ENCODE results near the gene GDPD4. TPM values are rescaled to one million over a fixed set of nuclear protein-coding genes. Genes with fewer than 3 reads are reported as not detected.

The GDPD4 gene
- total RNA-seq, 2 donors from 2014 or later: not detected

GRCh38 chr11:77316733-77317342, 15.4 kb upstream of the GDPD4 start:
- H3K9me3 Mint-ChIP-seq: no peaks in the 10 kb centered on the region
- no peak overlapping the region for H3K27ac Mint-ChIP-seq
- Histone ChIP-seq H3K4me3 (ENCODE audit: low read length) (no peak overlapping the region), H3K9ac (ENCODE audit: extremely low read depth, low read length, poor library complexity, severe bottlenecking) (no peak overlapping the region), H3K36me3 (ENCODE audit: control insufficient read depth, insufficient read depth, low read length) (peaks cover 7% of the 10 kb centered on the region), H3K27ac (ENCODE audit: low read depth, low read length) (no peak overlapping the region), H3K4me1 (ENCODE audit: control insufficient read depth, insufficient read depth, low read length) (no peaks in the 10 kb centered on the region), H3K9me3 (ENCODE audit: control insufficient read depth, low read length) (no peaks in the 10 kb centered on the region), H3K27me3 (ENCODE audit: control insufficient read depth, insufficient read depth, low read length, poor library complexity, severe bottlenecking) (no peaks in the 10 kb centered on the region)
- peaks cover 4% of the 10 kb centered on the region for H3K4me1 Mint-ChIP-seq
- no peak for TF ChIP-seq CTCF (conservative IDR thresholded peaks at IDR 0.05)
- WGBS, 2 experiments (ENCODE audit: insufficient coverage in 1 of 2, insufficient read length in 1 of 2): 88 to 94% methylated on average over 4 to 5 of the region's 5 CpGs
- no peak for DNase-seq
- H3K4me3 Mint-ChIP-seq: no peak overlapping the region
- peaks cover 4% of the 10 kb centered on the region for H3K36me3 Mint-ChIP-seq (ENCODE audit: low read depth)
- no peaks in the 10 kb centered on the region for H3K27me3 Mint-ChIP-seq (ENCODE audit: insufficient read depth)

- Histone ChIP-seq H3K4me3 (ENCODE audit: low read length) (no peak overlapping the region), H3K4me1 (ENCODE audit: control insufficient read depth, insufficient read depth, low read length) (no peaks in the 10 kb centered on the region), H3K36me3 (ENCODE audit: control insufficient read depth, insufficient read depth, low read length) (no peaks in the 10 kb centered on the region), H3K27me3 (ENCODE audit: control insufficient read depth, insufficient read depth, low read length, poor library complexity, severe bottlenecking) (no peaks in the 10 kb centered on the region), H3K9me3 (ENCODE audit: control insufficient read depth, low read length) (no peaks in the 10 kb centered on the region), H3K9ac (ENCODE audit: extremely low read depth, low read length, poor library complexity, severe bottlenecking) (no peak overlapping the region), H3K27ac (ENCODE audit: low read depth, low read length) (no peak overlapping the region)
- Mint-ChIP-seq H3K9me3 (no peaks in the 10 kb centered on the region), H3K4me3 (no peak overlapping the region), H3K27me3 (ENCODE audit: insufficient read depth) (no peaks in the 10 kb centered on the region), H3K36me3 (ENCODE audit: low read depth) (no peaks in the 10 kb centered on the region), H3K27ac (no peak overlapping the region), H3K4me1 (peaks cover 4% of the 10 kb centered on the region)
- TF ChIP-seq CTCF (conservative IDR thresholded peaks at IDR 0.05): no peak
- DNase-seq: no peak
Observed at GRCh38 chr11:77312107-77312506, 10.6 kb upstream of the GDPD4 start.

- H3K4me1 Mint-ChIP-seq: peaks cover 4% of the 10 kb centered on the region
- no peaks in the 10 kb centered on the region for H3K36me3 ChIP-seq (ENCODE audit: control insufficient read depth, insufficient read depth, low read length)
- no peaks in the 10 kb centered on the region for H3K27me3 Mint-ChIP-seq (ENCODE audit: insufficient read depth)
- H3K27ac ChIP-seq (ENCODE audit: low read depth, low read length): no peak overlapping the region
- H3K9me3 Mint-ChIP-seq: no peaks in the 10 kb centered on the region
- H3K9ac ChIP-seq (ENCODE audit: extremely low read depth, low read length, poor library complexity, severe bottlenecking): no peak overlapping the region
- H3K27me3 ChIP-seq (ENCODE audit: control insufficient read depth, insufficient read depth, low read length, poor library complexity, severe bottlenecking): no peaks in the 10 kb centered on the region
- no peak overlapping the region for H3K27ac Mint-ChIP-seq
- whole genome bisulfite sequencing, 2 experiments (ENCODE audit: insufficient coverage in 1 of 2, insufficient read length in 1 of 2): 89 to 92% methylated on average over 3 of the region's 3 CpGs
- no peak overlapping the region for H3K4me3 ChIP-seq (ENCODE audit: low read length)
- H3K4me3 Mint-ChIP-seq: no peak overlapping the region
- DNase-seq: no peak
- no peaks in the 10 kb centered on the region for H3K9me3 ChIP-seq (ENCODE audit: control insufficient read depth, low read length)
- H3K36me3 Mint-ChIP-seq (ENCODE audit: low read depth): no peaks in the 10 kb centered on the region
- no peaks in the 10 kb centered on the region for H3K4me1 ChIP-seq (ENCODE audit: control insufficient read depth, insufficient read depth, low read length)
- TF ChIP-seq CTCF (conservative IDR thresholded peaks at IDR 0.05): no peak
Observed at GRCh38 chr11:77311701-77312100, 10.2 kb upstream of the GDPD4 start.
